ENCODE results near the gene BABAM1. TPM values are rescaled to one million over a fixed set of nuclear protein-coding genes. Genes with fewer than 3 reads are reported as not detected.

Gene BABAM1
- total RNA-seq, 1 experiment from 2014 or later: 146 TPM

DNA sequence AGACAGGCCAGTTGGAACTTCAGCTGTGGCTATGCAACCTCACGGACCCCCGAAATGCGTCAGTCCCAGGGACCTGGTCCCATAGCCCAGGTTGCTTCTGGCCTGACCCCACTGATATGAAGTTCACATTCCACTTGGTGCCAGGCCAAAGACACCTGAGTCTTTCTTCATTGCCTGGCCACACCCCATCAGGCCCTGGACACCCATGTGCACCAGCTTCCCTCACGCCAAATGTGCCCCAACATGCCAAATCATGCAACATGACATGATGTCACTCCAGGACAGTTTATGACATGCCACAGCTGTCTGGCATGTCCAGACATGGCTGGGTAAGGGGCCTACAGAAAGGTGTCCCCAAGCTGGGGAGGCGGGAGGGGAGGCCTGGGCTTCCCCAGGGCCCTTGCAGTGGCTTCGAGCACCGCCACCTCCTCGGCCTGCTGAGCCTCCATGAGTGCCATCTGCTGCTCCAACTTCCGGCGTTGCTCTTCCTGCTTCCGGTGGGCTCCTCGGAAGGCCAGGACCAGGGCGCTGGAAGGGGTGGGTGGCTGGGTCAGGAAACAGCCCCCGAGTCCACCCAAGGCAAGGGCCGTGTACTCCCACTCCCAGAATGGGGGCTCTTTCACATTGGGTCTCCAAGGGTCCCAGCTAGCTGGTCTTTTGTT lies 17.2 kb upstream of the BABAM1 start:
- H3K9me3 Mint-ChIP-seq: no peaks in the 10 kb centered on the region
- ChIA-PET CTCF (interaction anchor here (1.0 to 3.8 kb wide), 4 partner anchors 10 to 198 kb away, joined by 3 to 38 read pairs (median 4); partner anchors contain the start of gene OCEL1), POLR2A (no interaction called here)
- H3K4me3 Mint-ChIP-seq: no peak overlapping the region
- ATAC-seq (no peak), DNase-seq (ENCODE audit: low spot score) (no peak)
- H3K36me3 Mint-ChIP-seq: peaks cover 8% of the 10 kb centered on the region; the same call in 1 of the 2 replicates
- H3K4me1 Mint-ChIP-seq: peaks cover 30% of the 10 kb centered on the region
- no peak for TF ChIP-seq NR2C2 (CRISPR knock-in tag; IDR thresholded peaks at IDR 0.05)
- TF ChIP-seq, protein P1, sequence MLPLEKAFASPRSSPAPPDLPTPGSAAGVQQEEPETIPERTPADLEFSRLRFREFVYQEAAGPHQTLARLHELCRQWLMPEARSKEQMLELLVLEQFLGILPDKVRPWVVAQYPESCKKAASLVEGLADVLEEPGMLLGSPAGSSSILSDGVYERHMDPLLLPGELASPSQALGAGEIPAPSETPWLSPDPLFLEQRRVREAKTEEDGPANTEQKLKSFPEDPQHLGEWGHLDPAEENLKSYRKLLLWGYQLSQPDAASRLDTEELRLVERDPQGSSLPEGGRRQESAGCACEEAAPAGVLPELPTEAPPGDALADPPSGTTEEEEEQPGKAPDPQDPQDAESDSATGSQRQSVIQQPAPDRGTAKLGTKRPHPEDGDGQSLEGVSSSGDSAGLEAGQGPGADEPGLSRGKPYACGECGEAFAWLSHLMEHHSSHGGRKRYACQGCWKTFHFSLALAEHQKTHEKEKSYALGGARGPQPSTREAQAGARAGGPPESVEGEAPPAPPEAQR (CRISPR knock-in tag; IDR thresholded peaks at IDR 0.05): no peak
- peak; percentile 56; the same call in 1 of the 2 replicates for TF ChIP-seq PRDM15 (CRISPR knock-in tag; IDR thresholded peaks at IDR 0.05)
- no peaks in the 10 kb centered on the region for H3K27me3 Mint-ChIP-seq (ENCODE audit: low read depth)
- peak overlapping the region; percentile 99 for H3K27ac Mint-ChIP-seq

DNA sequence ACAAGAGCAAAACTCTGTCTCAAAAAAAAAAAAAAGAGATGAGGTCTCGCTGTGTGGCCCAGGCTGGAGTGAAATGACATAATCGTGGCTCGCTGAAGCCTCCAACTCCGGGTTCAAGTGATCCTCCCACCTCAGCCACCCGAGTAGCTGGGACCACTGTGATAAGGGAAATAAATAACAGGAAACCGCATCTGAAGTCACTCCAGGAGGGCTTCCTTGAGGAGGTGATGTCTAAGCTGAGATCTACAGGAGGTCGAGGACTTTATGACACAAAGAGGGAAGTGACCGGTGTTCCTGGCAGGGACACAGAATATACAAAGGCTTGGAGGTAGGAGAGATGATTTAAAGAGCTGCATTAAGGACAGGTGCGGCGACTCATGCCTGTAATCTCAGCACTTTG lies 12.6 kb upstream of the BABAM1 start:
- POLR2A ChIA-PET: interaction anchor here (0.9 kb wide), 1 partner anchor 11 kb away, joined by 3 read pairs; no protein-coding TSS in a partner anchor
- CTCF ChIA-PET: interaction anchor here (0.7 to 1.6 kb wide), 4 partner anchors 10 to 39 kb away, joined by 3 to 6 read pairs (median 4); partner anchors contain the start of genes USE1 and USHBP1
- H3K27ac Mint-ChIP-seq: no peak overlapping the region
- no peak overlapping the region for H3K4me3 Mint-ChIP-seq
- H3K9me3 Mint-ChIP-seq: peaks cover 5% of the 10 kb centered on the region
- DNase-seq (ENCODE audit: low spot score) (no peak), ATAC-seq (no peak)
- H3K36me3 Mint-ChIP-seq: peaks cover 37% of the 10 kb centered on the region
- TF ChIP-seq ZNF219 (CRISPR knock-in tag; IDR thresholded peaks at IDR 0.05; ENCODE audit: borderline replicate concordance) (no peak), SP1 (CRISPR knock-in tag; conservative IDR thresholded peaks at IDR 0.05) (no peak), ZBTB21 (CRISPR knock-in tag; IDR thresholded peaks at IDR 0.05; ENCODE audit: borderline replicate concordance) (no peak), NR1H2 (CRISPR knock-in tag; IDR thresholded peaks at IDR 0.05) (no peak), NR2C2 (CRISPR knock-in tag; IDR thresholded peaks at IDR 0.05) (no peak), CREB1 (CRISPR knock-in tag; IDR thresholded peaks at IDR 0.05) (no peak), PRRX2 (CRISPR knock-in tag; IDR thresholded peaks at IDR 0.05) (no peak), SMAD4 (CRISPR knock-in tag; IDR thresholded peaks at IDR 0.05) (no peak), ZBTB43 (CRISPR knock-in tag; IDR thresholded peaks at IDR 0.05) (no peak), EMX1 (CRISPR knock-in tag; IDR thresholded peaks at IDR 0.05) (no peak), MYBL2 (CRISPR knock-in tag; IDR thresholded peaks at IDR 0.05) (no peak), ZNF416 (CRISPR knock-in tag; IDR thresholded peaks at IDR 0.05) (no peak), GTF2I (CRISPR knock-in tag; conservative IDR thresholded peaks at IDR 0.05) (no peak), SOX15 (CRISPR knock-in tag; IDR thresholded peaks at IDR 0.05) (no peak)
- TF ChIP-seq, protein P2, sequence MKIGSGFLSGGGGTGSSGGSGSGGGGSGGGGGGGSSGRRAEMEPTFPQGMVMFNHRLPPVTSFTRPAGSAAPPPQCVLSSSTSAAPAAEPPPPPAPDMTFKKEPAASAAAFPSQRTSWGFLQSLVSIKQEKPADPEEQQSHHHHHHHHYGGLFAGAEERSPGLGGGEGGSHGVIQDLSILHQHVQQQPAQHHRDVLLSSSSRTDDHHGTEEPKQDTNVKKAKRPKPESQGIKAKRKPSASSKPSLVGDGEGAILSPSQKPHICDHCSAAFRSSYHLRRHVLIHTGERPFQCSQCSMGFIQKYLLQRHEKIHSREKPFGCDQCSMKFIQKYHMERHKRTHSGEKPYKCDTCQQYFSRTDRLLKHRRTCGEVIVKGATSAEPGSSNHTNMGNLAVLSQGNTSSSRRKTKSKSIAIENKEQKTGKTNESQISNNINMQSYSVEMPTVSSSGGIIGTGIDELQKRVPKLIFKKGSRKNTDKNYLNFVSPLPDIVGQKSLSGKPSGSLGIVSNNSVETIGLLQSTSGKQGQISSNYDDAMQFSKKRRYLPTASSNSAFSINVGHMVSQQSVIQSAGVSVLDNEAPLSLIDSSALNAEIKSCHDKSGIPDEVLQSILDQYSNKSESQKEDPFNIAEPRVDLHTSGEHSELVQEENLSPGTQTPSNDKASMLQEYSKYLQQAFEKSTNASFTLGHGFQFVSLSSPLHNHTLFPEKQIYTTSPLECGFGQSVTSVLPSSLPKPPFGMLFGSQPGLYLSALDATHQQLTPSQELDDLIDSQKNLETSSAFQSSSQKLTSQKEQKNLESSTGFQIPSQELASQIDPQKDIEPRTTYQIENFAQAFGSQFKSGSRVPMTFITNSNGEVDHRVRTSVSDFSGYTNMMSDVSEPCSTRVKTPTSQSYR (CRISPR knock-in tag; IDR thresholded peaks at IDR 0.05): no peak
- TF ChIP-seq, protein P3, sequence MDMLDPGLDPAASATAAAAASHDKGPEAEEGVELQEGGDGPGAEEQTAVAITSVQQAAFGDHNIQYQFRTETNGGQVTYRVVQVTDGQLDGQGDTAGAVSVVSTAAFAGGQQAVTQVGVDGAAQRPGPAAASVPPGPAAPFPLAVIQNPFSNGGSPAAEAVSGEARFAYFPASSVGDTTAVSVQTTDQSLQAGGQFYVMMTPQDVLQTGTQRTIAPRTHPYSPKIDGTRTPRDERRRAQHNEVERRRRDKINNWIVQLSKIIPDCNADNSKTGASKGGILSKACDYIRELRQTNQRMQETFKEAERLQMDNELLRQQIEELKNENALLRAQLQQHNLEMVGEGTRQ (CRISPR knock-in tag; IDR thresholded peaks at IDR 0.05): no peak
- no peaks in the 10 kb centered on the region for H3K27me3 Mint-ChIP-seq (ENCODE audit: low read depth)
- H3K4me1 Mint-ChIP-seq: peaks cover 2% of the 10 kb centered on the region

Data from WTC11 (cell line).